Measurements from ENCODE around the gene SSBP4.

DNA sequence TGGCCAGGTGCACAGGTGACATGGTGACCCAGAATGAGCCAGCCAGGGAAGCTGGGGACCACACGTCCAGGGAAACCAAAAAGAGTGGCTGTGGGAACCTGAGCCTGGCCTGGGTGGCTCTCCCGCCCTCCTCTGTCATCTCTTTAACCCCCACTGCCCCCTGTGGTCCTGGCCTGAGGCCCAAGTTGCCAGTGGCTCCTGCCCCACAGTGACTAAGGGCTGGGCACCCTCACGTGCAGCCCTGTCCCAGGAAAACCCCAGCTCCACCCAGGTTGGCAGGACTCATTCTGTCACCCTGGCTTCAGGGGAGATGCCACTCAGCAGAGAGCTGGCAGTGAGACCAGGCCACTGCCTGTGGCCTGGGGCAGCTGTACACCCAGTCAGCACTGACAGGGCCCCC lies 49.3 kb downstream of the SSBP4 start:
- TF ChIP-seq ZNF274 (IDR thresholded peaks at IDR 0.05; ENCODE audit: low read depth, low read length) (no peak), YY1 (IDR thresholded peaks at IDR 0.05; ENCODE audit: insufficient read depth, insufficient read length) (no peak)
